Islet of Langerhans (tissue), 1 donor: ENCODE measurements around the gene STXBP6.
A peak's percentile ranks its signal among the peaks of the same experiment; 100 is the strongest.
"Not testable (repeated sequence)": the region's sequence is repeated elsewhere in the genome, so short reads cannot be mapped to it uniquely, and the experiment has no call there.

Source experiments
- FAIRE-seq: peaks from one replicate; lab custom pipeline; 2011; peaks lifted over from hg19 to GRCh38; lab: Jason Lieb, UNC

STXBP6 gene

DNA sequence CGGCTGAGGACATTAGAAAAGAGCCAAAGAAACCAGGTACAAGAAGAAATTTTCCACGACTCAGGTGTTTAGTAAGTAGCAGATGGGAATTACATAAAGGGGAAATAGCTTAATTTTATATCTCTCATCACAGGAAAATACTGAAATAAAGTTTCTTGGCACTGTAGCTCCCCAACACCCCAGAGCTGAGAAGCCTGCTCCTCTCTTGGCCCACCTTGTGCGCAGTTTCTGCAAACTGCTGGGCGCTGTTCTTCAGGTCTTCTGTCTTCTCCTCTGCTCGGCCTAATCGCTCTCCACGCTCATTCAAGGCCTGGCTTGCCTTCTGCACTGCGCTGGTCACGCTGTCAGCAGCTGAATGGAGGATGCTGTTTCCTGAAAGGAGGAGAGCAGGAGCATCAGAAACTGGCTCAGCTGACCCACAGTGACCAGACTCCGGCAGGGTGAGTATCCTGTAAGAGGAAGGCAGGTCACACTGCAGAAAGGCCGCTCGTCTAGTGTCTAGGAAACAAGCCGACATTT lies 231.1 kb downstream of the STXBP6 start:
- FAIRE-seq, result no peak

DNA sequence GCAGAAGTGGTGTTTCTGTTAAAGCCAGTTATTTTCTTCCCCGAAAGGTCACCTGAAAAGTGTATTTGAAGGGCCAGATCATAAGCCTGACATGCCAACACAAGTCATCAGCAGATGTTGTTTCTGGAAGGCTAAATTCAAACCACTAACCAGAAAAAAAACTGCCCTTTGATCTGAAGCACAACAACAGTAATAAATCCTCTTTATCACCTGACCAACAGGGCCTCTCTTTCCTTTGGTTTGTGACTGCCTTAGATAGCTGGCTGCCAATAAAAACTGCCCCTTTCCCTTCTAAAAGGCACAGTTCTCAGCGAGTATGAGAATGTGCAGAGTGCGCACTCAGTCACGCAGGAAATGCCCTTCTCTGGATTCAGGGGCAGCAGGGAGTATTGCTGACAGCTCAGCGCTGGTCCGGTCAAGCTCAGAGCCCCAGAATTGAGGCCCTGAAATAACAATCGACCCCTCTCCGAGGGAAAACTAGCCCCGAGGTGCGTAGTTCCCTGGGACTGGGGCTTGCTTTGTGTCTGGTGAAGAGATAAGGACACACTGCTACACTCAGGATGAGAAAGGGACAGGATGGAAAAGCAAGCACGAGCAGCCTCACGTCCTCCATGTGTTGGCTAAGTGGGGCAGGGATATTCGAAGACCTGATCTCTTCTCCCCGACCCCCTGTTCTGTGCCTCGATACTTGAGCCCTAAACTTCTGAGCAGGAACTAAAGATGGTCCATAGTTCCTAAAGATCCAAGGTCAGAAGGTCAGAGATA lies 231.7 kb downstream of the STXBP6 start:
- FAIRE-seq, result no peak

DNA sequence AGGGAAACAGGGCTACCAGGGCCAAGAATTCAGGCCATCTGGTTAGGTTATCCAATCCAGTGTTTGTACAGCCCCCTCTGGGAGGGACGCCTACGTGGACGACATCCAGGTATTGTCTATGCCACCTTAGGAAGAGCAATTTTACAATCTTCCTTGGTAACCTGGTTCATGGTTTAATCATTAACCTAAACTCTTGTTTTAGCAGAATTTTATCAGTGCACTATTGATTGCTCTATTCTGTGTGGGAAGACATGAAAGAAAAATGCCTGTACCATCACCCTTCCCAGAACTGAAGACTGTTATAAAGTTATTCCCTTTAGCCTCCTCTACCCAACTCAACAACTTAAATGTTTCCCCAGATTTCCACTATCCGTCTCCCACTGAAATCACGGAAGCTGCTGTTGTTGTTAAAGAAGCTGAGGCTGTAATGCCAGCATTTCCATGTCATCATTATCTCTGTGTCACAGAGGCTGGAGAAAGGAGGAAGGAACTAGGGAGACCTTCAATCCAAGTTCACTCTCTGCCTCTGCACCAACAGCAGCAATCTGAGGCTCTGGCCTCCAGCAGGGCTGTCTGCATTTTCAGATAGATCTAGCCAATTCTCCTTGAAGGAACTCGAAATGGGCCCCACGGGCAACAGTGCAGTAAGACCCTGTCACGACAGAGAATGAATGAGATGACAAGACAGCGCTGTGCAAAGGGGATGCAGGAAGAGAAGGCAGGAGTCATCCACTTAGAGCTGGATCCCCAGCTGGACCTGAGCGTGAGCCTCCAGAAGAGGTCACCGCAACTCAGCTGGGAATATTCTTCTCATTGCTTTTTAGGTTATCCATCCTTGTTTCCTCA lies 232.5 kb downstream of the STXBP6 start:
- FAIRE-seq, result peak; percentile 87

DNA sequence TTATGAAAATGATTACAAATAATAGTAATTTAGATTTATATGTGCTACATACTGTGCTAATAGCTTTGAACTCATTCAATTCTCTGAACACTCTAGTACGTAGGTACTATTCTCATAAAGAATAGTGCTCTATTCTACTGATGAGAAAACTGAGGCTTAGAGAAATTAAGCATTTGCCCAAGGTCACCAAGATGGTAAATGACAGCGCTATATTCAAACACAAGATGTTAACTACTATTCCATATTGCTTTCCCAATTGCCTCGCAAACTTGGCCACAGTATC lies 233.1 kb downstream of the STXBP6 start:
- no peak for FAIRE-seq

DNA sequence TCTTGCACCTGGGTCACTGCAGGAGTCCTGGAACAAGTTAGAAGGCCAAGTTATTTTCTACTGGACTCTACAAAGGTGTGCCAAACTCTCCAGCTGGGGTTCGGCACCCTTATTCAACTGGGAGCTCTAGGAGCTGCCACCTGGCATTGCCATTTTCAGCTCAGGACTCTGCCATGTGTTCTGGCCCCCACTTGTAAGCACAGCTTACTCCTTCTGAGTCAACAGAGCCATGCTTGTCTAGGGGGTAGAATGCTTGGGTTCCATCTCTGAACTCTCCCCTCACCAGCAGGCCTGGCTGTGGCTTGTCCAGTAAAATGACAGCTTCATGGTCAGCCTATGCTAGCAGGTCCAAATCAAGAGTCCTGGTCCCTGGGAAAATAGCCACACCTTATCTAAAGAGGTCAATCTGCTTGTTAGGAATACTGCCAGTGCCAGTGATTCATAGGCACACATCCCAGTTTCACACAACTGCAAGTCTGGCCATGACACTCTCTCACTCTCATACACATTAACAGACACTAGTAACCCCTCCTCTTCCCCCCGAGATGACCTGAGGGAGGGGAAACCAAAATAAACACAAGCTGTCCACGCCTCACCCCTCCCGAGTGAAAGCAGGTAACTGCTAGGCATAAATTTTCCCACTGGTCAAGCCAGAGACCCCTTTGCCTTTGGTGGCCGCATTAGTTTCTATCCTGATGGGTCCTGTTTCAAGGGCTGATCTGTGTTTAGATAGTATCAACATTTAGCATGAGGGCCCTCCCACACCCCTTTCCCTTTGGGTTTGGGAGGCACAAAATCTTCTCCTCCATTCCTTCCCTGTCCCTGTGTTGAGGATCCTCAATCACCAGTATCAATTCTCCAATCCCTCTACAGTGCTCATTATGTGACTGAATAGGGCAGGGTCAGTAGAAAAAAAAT lies 233.7 kb downstream of the STXBP6 start:
- FAIRE-seq, result no peak

DNA sequence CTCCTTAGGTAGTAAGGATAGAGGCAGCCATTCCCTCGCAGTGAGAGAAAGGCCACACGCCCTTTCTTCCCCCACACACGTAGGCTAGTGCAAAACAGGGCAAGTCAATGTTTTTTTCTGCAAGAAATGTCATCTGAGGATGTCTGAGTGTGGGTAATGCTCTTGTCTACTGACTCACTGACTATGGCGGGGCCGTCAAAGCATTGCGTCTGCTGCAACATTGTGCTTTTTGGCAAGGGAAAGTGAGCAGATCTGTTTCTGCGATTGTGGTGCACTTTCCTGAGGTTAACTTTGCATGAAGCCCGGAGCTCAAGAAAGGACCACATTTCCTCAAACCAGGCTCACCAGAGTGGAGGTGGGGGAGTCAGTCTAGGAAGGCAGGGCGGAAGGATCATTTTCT lies 234.4 kb downstream of the STXBP6 start:
- no peak for FAIRE-seq

DNA sequence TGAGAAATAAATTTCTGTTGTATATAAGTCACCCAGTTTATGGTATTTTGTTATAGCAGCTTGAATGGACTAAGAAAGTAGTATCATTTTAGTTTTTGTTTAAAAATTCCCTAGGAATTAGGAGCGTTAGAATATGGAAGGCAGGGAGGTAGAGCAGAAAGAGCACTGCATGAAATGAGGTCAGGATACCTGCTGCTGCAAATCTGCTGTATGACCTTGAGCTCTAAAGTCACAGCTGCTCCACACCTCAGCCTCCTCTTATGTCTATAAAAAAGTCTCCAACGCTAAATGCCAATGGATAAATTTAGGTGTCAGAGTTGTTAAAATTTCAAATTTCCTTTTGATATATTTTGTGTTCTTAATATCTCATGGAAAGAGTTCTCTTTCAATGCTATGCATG lies 235.0 kb downstream of the STXBP6 start:
- FAIRE-seq, result no peak

DNA sequence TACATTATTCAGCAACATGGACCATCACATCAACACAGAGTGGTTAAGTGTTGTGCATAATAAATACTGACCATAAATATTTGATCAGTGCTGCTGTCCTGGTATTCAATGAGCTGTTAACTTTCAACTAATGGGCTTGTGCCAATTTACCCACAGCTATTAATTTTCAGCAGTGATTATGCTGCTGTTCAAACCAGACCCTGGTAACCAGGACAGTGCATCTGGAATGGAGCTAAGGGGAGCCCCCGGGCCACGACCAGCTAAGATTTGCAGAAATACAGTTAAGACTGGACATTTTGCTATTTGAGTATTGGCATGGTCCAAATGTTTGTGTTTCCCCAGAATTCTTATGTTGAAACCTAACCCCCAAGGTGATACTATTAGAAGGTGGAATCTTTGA lies 235.6 kb downstream of the STXBP6 start:
- no peak for FAIRE-seq

DNA sequence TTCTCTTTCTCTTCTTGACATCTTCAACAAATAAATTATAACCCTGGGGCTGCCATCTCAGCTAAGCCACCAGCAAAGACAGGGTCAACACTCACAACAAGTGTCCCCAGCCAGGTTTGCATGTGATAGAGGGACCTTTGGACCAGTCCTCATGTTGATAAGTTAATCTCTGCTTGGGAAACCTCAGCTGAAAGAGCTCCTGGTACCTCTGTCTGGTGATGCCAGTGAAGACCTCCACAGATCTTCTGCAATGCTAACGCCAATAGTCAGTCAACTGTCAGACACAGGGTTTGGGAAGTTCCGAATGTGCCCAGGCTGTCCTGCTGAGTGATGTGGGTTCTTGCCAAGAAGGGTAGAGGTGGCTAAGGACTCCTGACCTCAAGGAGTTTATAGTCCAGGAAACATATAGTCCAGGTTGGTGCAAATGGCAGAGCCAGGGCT lies 236.1 kb downstream of the STXBP6 start:
- FAIRE-seq, result no peak

DNA sequence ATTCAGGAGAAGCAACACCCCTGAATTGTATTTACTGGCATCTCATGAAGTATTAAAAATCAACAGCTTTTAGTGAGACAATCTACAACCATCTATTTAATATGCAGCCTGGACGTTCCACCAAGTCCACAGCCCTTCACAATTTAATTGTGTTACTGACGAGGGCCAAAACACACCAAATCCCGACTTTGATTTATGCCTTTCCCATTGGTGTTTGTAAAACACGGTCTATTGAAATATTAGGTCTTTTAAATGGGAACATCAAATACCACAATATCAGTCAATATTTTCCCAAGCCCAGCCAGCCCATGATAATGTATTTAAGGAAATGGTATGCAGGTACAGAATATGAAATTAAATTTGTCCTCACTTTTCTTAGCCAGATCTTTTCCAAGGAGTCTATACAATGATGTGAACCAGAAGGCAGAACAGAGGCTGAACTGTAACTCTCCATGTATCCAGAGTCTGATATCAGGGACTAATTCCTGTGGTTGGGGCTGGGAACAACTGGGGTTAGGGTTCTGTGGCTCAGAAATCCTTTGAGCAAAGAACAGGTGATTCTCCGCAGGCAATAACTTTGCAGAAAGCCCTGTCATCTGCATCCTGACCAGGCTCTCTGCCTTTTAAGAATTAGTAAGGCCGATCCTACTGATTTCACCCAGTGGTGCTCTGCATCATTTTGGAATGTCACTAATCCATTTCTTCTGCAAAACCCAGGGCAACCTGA lies 236.7 kb downstream of the STXBP6 start:
- FAIRE-seq, result no peak

DNA sequence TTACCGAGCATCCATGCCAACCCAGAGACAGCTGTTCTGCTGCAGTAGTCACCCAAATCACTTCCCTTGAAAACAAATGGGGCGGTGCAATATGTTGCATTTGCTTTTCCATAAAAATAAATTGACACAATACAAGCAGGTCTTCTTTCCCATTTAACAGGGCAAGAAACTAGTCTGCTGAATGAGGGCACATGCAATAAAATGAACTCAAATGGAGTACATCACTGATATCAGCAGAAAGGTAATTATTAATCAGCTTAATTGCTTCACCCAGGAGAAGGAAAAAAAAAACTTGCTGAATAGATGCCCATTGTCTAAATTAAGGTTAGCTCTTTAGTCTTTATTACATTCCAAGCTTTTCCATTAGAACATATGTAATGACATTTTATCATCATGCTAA lies 240.8 kb downstream of the STXBP6 start:
- peak; percentile 95 for FAIRE-seq

DNA sequence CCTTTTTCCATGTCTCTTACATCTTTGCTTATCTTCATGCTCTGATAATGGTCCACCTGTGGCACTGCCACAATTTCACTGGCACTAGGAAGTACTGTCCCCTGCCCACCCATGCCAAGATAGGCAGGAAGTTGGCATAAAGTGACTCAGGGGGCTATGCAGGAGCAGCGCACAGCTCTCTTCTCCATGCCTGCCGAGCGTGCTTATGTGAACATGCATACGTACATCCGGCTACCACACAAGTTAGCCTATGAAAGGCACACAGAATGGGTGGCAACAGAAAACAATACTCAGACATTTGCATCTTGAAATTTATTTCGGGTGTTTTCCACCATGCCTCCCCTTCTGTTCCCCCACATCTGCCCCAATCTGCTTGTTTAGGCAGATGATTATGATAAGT lies 241.5 kb downstream of the STXBP6 start:
- FAIRE-seq, result no peak

DNA sequence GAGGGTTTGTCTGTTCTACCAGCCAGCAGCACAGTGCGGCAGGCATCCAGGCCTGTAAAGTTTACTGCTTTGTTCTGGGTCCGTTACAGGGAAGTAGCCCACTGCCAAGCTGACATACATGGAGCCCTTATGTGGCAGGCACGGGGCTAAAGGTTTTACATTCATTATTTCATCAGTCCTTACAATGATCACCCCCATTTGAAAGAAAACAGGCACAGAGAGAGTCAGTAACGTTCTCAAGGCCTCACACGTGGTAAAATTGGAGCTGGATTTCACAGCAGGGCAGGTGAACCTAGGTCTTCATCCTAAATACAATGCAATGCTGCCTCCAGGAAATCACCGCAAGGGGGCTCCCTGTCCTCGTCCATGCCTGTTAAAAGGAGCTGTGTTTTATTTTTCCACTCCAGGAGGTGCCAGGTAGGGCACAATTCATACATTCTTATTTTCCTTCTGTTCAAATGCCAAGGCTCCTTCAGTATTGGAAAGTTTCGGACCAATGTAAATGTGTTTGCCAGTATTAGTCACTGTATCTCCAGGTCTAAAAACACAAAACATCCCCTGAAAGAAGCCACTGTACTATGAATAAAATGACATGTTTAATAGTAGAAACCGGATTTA lies 243.8 kb downstream of the STXBP6 start:
- FAIRE-seq, result peak; percentile 38

DNA sequence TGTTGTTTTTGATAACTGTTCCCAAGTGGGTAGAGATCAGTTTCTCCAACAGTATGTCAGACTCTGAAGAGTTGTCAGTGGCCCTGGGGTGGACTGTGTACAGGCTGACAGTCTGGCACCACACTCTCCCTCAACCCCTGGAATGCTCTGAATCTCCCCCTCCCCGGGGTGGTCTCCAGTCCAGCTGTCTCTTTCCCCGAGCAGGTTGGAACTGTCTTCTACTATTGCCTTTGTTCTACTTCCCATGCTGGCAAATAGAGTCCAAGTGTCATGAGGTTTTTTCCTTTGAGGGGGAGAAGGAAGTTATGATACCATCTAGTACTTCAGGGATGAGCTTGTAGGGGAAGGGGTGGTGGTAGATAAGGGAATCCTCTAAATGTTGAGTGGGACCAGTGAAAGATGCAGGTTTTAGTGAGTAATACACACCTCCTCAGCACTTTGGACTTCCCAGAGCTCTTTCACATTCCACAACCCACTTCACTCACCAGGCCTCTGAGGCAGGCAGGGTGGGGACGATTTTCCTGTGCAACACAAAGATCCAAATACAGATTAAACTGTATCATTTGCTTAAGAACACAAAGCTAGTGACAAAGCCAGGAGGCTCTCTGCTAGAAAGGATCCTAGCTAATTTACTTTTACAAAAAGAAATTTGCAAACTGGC lies 245.3 kb downstream of the STXBP6 start:
- no peak for FAIRE-seq

DNA sequence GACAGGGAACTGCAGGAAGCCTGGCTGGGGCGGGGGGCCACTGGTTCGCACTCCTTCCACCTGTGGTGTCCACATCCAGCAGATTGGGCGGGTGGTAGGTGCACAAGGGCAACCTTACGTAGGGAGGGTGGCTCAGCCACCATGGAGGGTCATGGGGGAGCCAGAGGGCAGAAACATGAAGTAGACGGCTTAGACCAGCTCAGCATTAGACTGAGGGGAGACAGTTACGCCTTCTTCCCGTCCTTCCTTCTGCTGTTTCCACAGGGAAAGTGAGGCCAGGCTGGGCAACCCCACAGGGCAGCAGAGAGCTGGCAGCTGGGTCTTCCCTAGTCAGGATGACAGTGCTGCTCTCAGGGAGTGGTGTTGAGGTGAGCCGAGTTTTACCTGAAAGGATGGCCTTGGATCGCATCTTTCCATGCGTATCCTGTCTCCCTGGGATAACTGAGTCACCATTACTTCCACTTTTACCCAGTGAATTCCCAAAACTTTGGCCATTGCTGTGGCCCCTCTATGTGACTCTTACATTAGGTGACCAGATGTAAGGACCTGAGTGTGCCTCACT lies 245.9 kb downstream of the STXBP6 start:
- no peak for FAIRE-seq

DNA sequence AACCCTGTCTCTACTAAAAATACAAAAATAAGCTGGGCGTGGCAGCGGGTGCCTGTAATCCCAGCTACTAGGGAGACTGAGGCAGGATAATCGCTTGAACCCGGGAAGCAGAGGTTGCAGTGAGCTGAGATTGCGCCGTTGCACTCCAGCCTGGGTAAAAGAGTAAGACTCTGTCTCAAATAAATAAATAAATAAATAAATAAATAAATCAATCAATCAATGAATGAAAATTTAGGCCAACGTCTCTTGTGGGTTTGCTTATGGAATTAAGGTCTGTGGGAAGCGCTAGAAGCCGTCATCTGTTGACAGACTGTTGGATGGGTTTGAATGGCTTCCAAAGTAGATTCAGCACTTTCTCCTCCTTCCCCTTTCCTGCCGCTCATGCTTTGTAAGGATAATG lies 246.5 kb downstream of the STXBP6 start:
- not testable (repeated sequence) for FAIRE-seq

DNA sequence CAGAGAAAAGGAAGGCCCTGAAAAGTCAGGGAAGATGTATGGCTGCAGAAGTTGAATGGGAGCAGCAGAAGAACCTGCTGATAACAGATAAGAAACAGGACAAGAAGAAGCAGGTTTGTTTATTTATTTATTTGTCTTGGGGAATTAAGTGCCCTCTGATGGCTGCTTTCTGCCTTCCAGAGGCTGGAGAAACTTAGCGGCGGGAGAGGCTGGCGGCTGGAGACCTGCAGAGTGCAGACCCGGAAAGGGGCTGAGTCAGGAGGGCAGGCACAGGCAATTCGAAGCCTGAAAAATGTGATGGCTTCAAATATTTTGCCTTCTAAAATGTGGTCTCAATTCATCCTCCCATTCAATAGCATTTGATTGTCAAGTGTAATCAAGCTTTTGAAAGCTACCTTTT lies 247.7 kb downstream of the STXBP6 start:
- no peak for FAIRE-seq

DNA sequence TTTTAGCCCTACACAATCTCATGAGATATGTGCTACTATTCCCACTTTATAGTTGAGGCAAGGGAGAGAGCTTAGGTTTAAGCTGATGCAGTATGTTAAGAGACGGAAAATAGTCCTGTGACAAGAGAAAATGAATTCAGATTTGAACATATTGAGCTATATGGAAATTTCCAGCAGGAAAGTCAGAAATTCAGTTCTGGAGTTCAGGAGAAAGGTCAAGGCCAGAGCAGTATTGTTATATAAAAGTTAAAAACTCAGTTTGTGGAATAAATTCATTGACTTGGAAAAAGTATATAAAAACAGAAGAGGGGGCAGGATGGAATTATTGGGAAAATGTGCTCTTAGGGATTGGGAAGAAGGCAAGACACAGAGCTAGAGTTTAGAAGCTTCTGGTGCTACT lies 248.9 kb downstream of the STXBP6 start:
- FAIRE-seq, result no peak

DNA sequence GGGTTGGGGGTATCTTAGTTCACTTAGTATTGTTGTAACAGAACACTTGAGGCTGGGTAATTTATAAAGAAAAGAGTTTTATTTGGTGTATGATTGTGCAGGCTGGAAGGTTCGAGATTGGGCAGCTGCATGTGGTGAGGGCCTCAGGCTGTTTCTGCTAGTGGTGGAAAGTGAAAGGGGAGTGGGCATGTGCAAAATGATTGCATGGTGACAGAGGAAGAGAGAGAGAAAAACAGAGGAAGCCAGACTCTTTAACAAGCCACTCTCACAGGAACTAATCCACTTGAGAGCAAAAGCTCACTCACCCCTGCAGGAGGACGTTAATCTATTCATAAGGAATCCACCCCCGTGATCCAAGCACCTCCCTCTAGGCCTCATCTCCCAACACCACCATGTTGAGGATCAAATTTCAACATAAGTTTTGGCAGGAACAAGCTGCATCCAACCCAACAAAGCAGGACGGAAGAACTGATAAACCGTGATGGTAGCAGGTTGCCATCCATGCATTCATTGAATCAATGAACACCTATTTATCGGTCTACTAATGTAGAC lies 251.0 kb downstream of the STXBP6 start:
- FAIRE-seq, result no peak

DNA sequence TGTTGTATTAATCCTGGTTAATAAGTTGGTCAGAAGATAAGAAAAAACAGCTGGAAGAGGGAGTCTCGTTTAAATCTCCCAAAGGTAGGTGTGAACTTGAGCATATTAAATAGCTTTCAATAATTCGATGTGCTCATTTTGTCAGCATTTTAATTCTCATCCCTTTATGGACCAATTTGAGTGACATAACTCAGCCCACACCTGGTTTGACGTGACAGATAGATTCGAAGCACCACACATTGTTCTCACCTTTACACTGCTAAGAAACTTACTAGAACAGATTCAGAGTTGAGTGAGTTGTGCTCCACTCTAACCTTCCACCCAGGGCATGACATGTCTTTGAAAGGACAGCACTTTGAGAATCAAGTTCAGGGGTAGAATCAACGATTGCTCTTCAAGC lies 254.5 kb downstream of the STXBP6 start:
- no peak for FAIRE-seq
